G401.6 (cell line): Measurements from ENCODE around the gene HOXA10.

Experiments used
- FAIRE-seq: peaks from 2 replicates; lab custom pipeline; 2012; peaks lifted over from hg19 to GRCh38; lab: Jason Lieb, UNC

Gene HOXA10

GRCh38 chr7:27203365-27203953 is 29.3 kb upstream of the HOXA10 start:
- no peak for FAIRE-seq

GRCh38 chr7:27202862-27203134 is 28.7 kb upstream of the HOXA10 start:
- FAIRE-seq, result peak; percentile 13

GRCh38 chr7:27202018-27202861 is 28.1 kb upstream of the HOXA10 start:
- FAIRE-seq, result no peak

GRCh38 chr7:27201580-27202017 is 27.5 kb upstream of the HOXA10 start:
- FAIRE-seq, result no peak

GRCh38 chr7:27200761-27201579 is 26.9 kb upstream of the HOXA10 start:
- no peak for FAIRE-seq

GRCh38 chr7:27199849-27200760 is 26.0 kb upstream of the HOXA10 start, which contains the start of gene HOXA13:
Gene HOXA13, minus strand, starts transcription at chr7:27200091. Its CDS starts 14 bp downstream, at chr7:27200077.
- no peak for FAIRE-seq

GRCh38 chr7:27198871-27199801 is 25.0 kb upstream of the HOXA10 start:
- no peak for FAIRE-seq

- no peak for FAIRE-seq
Measured at GRCh38 chr7:27198138-27198841, 24.2 kb upstream of the HOXA10 start.

GRCh38 chr7:27197137-27198042 is 23.3 kb upstream of the HOXA10 start:
- no peak for FAIRE-seq

- peak; percentile 97 for FAIRE-seq
Measured at GRCh38 chr7:27196287-27196767, 22.2 kb upstream of the HOXA10 start.

GRCh38 chr7:27194686-27195379 is 20.7 kb upstream of the HOXA10 start:
- FAIRE-seq, result no peak

GRCh38 chr7:27194002-27194352 is 19.9 kb upstream of the HOXA10 start:
- FAIRE-seq, result no peak

GRCh38 chr7:27193335-27194001 is 19.3 kb upstream of the HOXA10 start:
- FAIRE-seq, result no peak

- no peak for FAIRE-seq
Measured at GRCh38 chr7:27192546-27193334, 18.6 kb upstream of the HOXA10 start.

- no peak for FAIRE-seq
Measured at GRCh38 chr7:27191833-27192545, 17.9 kb upstream of the HOXA10 start.

- no peak for FAIRE-seq
Measured at GRCh38 chr7:27191161-27191731, 17.1 kb upstream of the HOXA10 start.
